HL-60/S4 treated with retinoic acid at 250 ng/mL for 4 days and 3 days (cell line): ENCODE results near the gene NINJ2.
"Not testable (repeated sequence)": the region's sequence is repeated elsewhere in the genome, so short reads cannot be mapped to it uniquely, and the experiment has no call there.

Experiments
- in situ Hi-C: fragments of 300-500 bp; cut with MboI; formaldehyde crosslinking; loops from 2 replicates; pipeline ENCODE4 v1.7.0; 2022; ENCODE audit warnings: low sequenced_read_pairs

NINJ2 gene

GRCh38 chr12:663293-663871, at the start of gene NINJ2:
Gene NINJ2 (minus strand): TSS chr12:663445. CDS start chr12:663360, 85 bp downstream.
- in situ Hi-C loops: no loop called here

GRCh38 chr12:712172-712863, 49.1 kb upstream of the NINJ2 start:
- in situ Hi-C loops: no loop called here

- in situ Hi-C loops: no loop called here
These were observed 46.3 kb upstream of the NINJ2 start for GRCh38 chr12:709455-710020.

GRCh38 chr12:708084-708483, 44.8 kb upstream of the NINJ2 start:
- in situ Hi-C loops: not testable (repeated sequence)

GRCh38 chr12:704516-705242, 41.4 kb upstream of the NINJ2 start:
- in situ Hi-C loops: no loop called here

- in situ Hi-C loops: no loop called here
These were observed 38.8 kb upstream of the NINJ2 start for GRCh38 chr12:701896-702539.

GRCh38 chr12:700016-700415, 36.8 kb upstream of the NINJ2 start:
- in situ Hi-C loops: no loop called here

- in situ Hi-C loops: not testable (repeated sequence)
These were observed 35.0 kb upstream of the NINJ2 start for GRCh38 chr12:698222-698621.

- in situ Hi-C loops: no loop called here
These were observed 34.2 kb upstream of the NINJ2 start for GRCh38 chr12:697481-697880.

GRCh38 chr12:694734-695503, 31.7 kb upstream of the NINJ2 start:
- in situ Hi-C loops: no loop called here

- in situ Hi-C loops: no loop called here
These were observed 30.8 kb upstream of the NINJ2 start for GRCh38 chr12:693934-694533.

GRCh38 chr12:692274-692673, 29.0 kb upstream of the NINJ2 start:
- in situ Hi-C loops: no loop called here

GRCh38 chr12:690466-690865, 27.2 kb upstream of the NINJ2 start:
- in situ Hi-C loops: no loop called here

- in situ Hi-C loops: no loop called here
These were observed 22.1 kb upstream of the NINJ2 start for GRCh38 chr12:685388-685787.

GRCh38 chr12:684416-684815, 21.2 kb upstream of the NINJ2 start:
- in situ Hi-C loops: no loop called here

GRCh38 chr12:681568-682256, 18.5 kb upstream of the NINJ2 start:
- in situ Hi-C loops: no loop called here

- in situ Hi-C loops: no loop called here
These were observed 15.8 kb upstream of the NINJ2 start for GRCh38 chr12:678747-679712.

- in situ Hi-C loops: no loop called here
These were observed 12.3 kb upstream of the NINJ2 start for GRCh38 chr12:675562-675961.
